Neuronal stem cell (in vitro differentiated cells): Measurements from ENCODE around the gene TMEM131L.

Experiments used
- DNase-seq: peaks from one replicate; pipeline ENCODE4 v3.0.0-alpha.2; 2013; ENCODE audit warnings: low spot score
- H2AFZ ChIP-seq: one replicate; pipeline ENCODE4 v1.6.1; 2013; ENCODE audit warnings: mild to moderate bottlenecking, low read length, inconsistent platforms
- H2AK5ac ChIP-seq: 2 replicates; pipeline ENCODE4 v1.6.1; 2013; ENCODE audit warnings: low read depth, mild to moderate bottlenecking, inconsistent platforms, low read length, moderate library complexity, mixed read lengths
- H2BK120ac ChIP-seq: 2 replicates; pipeline ENCODE4 v1.6.1; 2013; ENCODE audit warnings: low read depth, mild to moderate bottlenecking, inconsistent platforms, low read length, moderate library complexity, mixed read lengths
- H2BK12ac ChIP-seq: one replicate; pipeline ENCODE4 v1.6.1; 2013; ENCODE audit warnings: low read length, inconsistent platforms
- H2BK15ac ChIP-seq: 2 replicates; pipeline ENCODE4 v1.6.1; 2013; ENCODE audit warnings: mild to moderate bottlenecking, low read length, inconsistent platforms, mixed read lengths
- H2BK5ac ChIP-seq: one replicate; pipeline ENCODE4 v1.6.1; 2013; ENCODE audit warnings: inconsistent platforms, mild to moderate bottlenecking, low read length, moderate library complexity
- H3K14ac ChIP-seq: one replicate; pipeline ENCODE4 v1.6.1; 2013; ENCODE audit warnings: low read length, inconsistent platforms
- H3K18ac ChIP-seq: 2 replicates; pipeline ENCODE4 v1.6.1; 2013; ENCODE audit warnings: low read length, inconsistent platforms
- H3K23ac ChIP-seq: 2 replicates; pipeline ENCODE4 v1.6.1; 2013; ENCODE audit warnings: low read depth, mild to moderate bottlenecking, mixed read lengths, low read length, inconsistent platforms; ENCODE audit not compliant: poor library complexity
- H3K27ac ChIP-seq: replicated peaks from 3 replicates; pipeline ENCODE4 v1.5.1; 2013; ENCODE audit warnings: low read length, inconsistent platforms
- H3K27me3 ChIP-seq, 3 experiments: 2 replicates each; pipeline ENCODE4 v1.6.1; 2013; ENCODE audit warnings: low read length in 3 of 3, mild to moderate bottlenecking in 2 of 3, inconsistent platforms in 1 of 3, low read depth in 1 of 3, mixed read lengths in 1 of 3, moderate library complexity in 1 of 3; ENCODE audit not compliant: control insufficient read depth in 3 of 3, insufficient read depth in 3 of 3
- H3K36me3 ChIP-seq, 2 donors: replicated peaks in 1 of 2; 2 replicates each; pipeline ENCODE4 v1.6.1; 2013; ENCODE audit warnings: low read length in 2 of 2; ENCODE audit not compliant: control insufficient read depth in 2 of 2, insufficient read depth in 2 of 2
- H3K4ac ChIP-seq: 2 replicates; pipeline ENCODE4 v1.6.1; 2013; ENCODE audit warnings: inconsistent platforms, mild to moderate bottlenecking, low read length, moderate library complexity
- H3K4me1 ChIP-seq, 2 donors: 1 replicate in 1 of 2; 2 replicates in 1 of 2; pipeline ENCODE4 v1.6.1; 2013; ENCODE audit warnings: low read length in 2 of 2, low read depth in 1 of 2; ENCODE audit not compliant: control insufficient read depth in 2 of 2, insufficient read depth in 1 of 2
- H3K4me2 ChIP-seq: one replicate; pipeline ENCODE4 v1.6.1; 2013; ENCODE audit warnings: mild to moderate bottlenecking, low read length, inconsistent platforms; ENCODE audit not compliant: insufficient read depth, poor library complexity, severe bottlenecking
- H3K4me3 ChIP-seq, 2 donors: 2 replicates each; pipeline ENCODE4 v1.5.1; 2013; ENCODE audit warnings: low read length in 2 of 2, mild to moderate bottlenecking in 2 of 2, inconsistent platforms in 1 of 2, moderate library complexity in 1 of 2
- H3K79me1 ChIP-seq: one replicate; pipeline ENCODE4 v1.6.1; 2013; ENCODE audit warnings: low read depth, mild to moderate bottlenecking, inconsistent platforms, low read length, moderate library complexity
- H3K9ac ChIP-seq: one replicate; pipeline ENCODE4 v1.6.1; 2013; ENCODE audit warnings: mild to moderate bottlenecking, low read depth, low read length, inconsistent platforms; ENCODE audit not compliant: poor library complexity
- H3K9me3 ChIP-seq, 2 donors: replicated peaks in 1 of 2; 2 replicates each; pipeline versions ENCODE3 to v1.6.1; 2013; ENCODE audit warnings: low read length in 2 of 2, mild to moderate bottlenecking in 2 of 2, inconsistent platforms in 1 of 2, low read depth in 1 of 2, mixed read lengths in 1 of 2, moderate library complexity in 1 of 2; ENCODE audit not compliant: control insufficient read depth in 2 of 2, insufficient read depth in 1 of 2
- H4K8ac ChIP-seq: one replicate; pipeline ENCODE4 v1.6.1; 2013; ENCODE audit warnings: low read depth, mild to moderate bottlenecking, inconsistent platforms, low read length, moderate library complexity
- H4K91ac ChIP-seq: one replicate; pipeline ENCODE4 v1.6.1; 2013; ENCODE audit warnings: low read length, low read depth, mild to moderate bottlenecking, inconsistent platforms; ENCODE audit not compliant: poor library complexity
- WGBS, 2 donors: extraction: QIAGEN DNeasy Blood & Tissue Kit; methylation state at CpG; one replicate each; pipeline ENCODE4 v1.1.7; 2013; ENCODE audit warnings: missing lambda C conversion rate in 2 of 2, mixed read lengths in 1 of 2; ENCODE audit not compliant: insufficient read length in 2 of 2, insufficient replicate concordance in 1 of 2; ENCODE audit errors: extremely low coverage in 2 of 2; 5-methylcytosine and 5-hydroxymethylcytosine counted together

TMEM131L gene

GRCh38 chr4:153538487-153539357, 72.6 kb downstream of the TMEM131L start:
- Histone ChIP-seq H3K79me1 (no peaks in the 10 kb centered on the region), H2AFZ (no peak overlapping the region), H4K91ac (no peak overlapping the region), H2BK5ac (no peak overlapping the region), H3K4ac (no peak overlapping the region), H3K14ac (no peak overlapping the region), H3K9ac (no peak overlapping the region), H3K4me3 (no peak overlapping the region), H4K8ac (no peak overlapping the region), H2BK15ac (no peak overlapping the region), H2AK5ac (no peak overlapping the region), H2BK12ac (no peak overlapping the region), H3K27me3 (no peaks in the 10 kb centered on the region), H3K9me3 (peaks cover 0 to 6% of the 10 kb centered on the region in 2 donors), H3K23ac (no peak overlapping the region), H3K36me3 (no peaks in the 10 kb centered on the region), H2BK120ac (no peak overlapping the region), H3K27ac (no peak overlapping the region), H3K18ac (no peak overlapping the region), H3K4me1 (peaks cover 5 to 11% of the 10 kb centered on the region in 2 donors), H3K4me2 (no peak overlapping the region)
- DNase-seq = no peak
- WGBS, 2 donors = no CpG with 5 or more reads among the region's 17 CpGs

GRCh38 chr4:153539422-153539821, 73.3 kb downstream of the TMEM131L start:
- no peak overlapping the region for H2AK5ac ChIP-seq
- no CpG with 5 or more reads among the region's 3 CpGs for WGBS, 2 donors
- DNase-seq = no peak

GRCh38 chr4:153541456-153542096, 75.4 kb downstream of the TMEM131L start:
- H3K79me1 ChIP-seq = no peaks in the 10 kb centered on the region
- H3K4me3 ChIP-seq = no peak overlapping the region
- H3K4me1 ChIP-seq = peaks cover 0 to 4% of the 10 kb centered on the region in 2 donors
- no peak for DNase-seq
- H3K14ac ChIP-seq = no peak overlapping the region
- H4K91ac ChIP-seq = no peak overlapping the region
- no peak overlapping the region for H3K4me2 ChIP-seq
- no peak overlapping the region for H3K9ac ChIP-seq
- no peaks in the 10 kb centered on the region for H3K36me3 ChIP-seq
- H2BK15ac ChIP-seq = no peak overlapping the region
- no peak overlapping the region for H2BK5ac ChIP-seq
- H3K18ac ChIP-seq = no peak overlapping the region
- H2AK5ac ChIP-seq = no peak overlapping the region
- WGBS, 2 donors = no CpG with 5 or more reads among the region's 7 CpGs
- no peak overlapping the region for H3K27ac ChIP-seq
- H4K8ac ChIP-seq = no peak overlapping the region
- H3K4ac ChIP-seq = no peak overlapping the region
- no peak overlapping the region for H3K23ac ChIP-seq
- peaks cover 0 to 6% of the 10 kb centered on the region in 2 donors for H3K9me3 ChIP-seq
- H3K27me3 ChIP-seq = no peaks in the 10 kb centered on the region
- H2AFZ ChIP-seq = no peak overlapping the region
- no peak overlapping the region for H2BK12ac ChIP-seq
- no peak overlapping the region for H2BK120ac ChIP-seq

More at GRCh38 chr4:153539422-153539821, 73.3 kb downstream of the TMEM131L start:
- no peak overlapping the region for H4K8ac ChIP-seq
- H2AFZ ChIP-seq = no peak overlapping the region
- H3K18ac ChIP-seq = no peak overlapping the region
- H3K27me3 ChIP-seq = no peaks in the 10 kb centered on the region
- peaks cover 8 to 11% of the 10 kb centered on the region in 2 donors for H3K4me1 ChIP-seq
- H3K4me2 ChIP-seq = no peak overlapping the region
- H3K9ac ChIP-seq = no peak overlapping the region
- H3K27ac ChIP-seq = no peak overlapping the region
- H4K91ac ChIP-seq = no peak overlapping the region
- H3K4me3 ChIP-seq = no peak overlapping the region
- H2BK120ac ChIP-seq = no peak overlapping the region
- peaks cover 0 to 6% of the 10 kb centered on the region in 2 donors for H3K9me3 ChIP-seq
- H3K4ac ChIP-seq = no peak overlapping the region
- no peaks in the 10 kb centered on the region for H3K79me1 ChIP-seq
- H2BK5ac ChIP-seq = no peak overlapping the region
- no peak overlapping the region for H3K23ac ChIP-seq
- no peak overlapping the region for H3K14ac ChIP-seq
- H2BK12ac ChIP-seq = no peak overlapping the region
- H2BK15ac ChIP-seq = no peak overlapping the region
- no peaks in the 10 kb centered on the region for H3K36me3 ChIP-seq

GRCh38 chr4:153542131-153542530, 76.0 kb downstream of the TMEM131L start:
- Histone ChIP-seq H2BK5ac (no peak overlapping the region), H2BK15ac (no peak overlapping the region), H3K4ac (no peak overlapping the region), H3K9ac (no peak overlapping the region), H2AK5ac (no peak overlapping the region), H3K79me1 (no peaks in the 10 kb centered on the region), H4K91ac (no peak overlapping the region), H3K23ac (no peak overlapping the region), H2AFZ (no peak overlapping the region), H4K8ac (no peak overlapping the region), H3K14ac (no peak overlapping the region), H3K27me3 (no peaks in the 10 kb centered on the region), H2BK120ac (no peak overlapping the region), H3K27ac (no peak overlapping the region), H3K4me1 (peaks cover 0 to 4% of the 10 kb centered on the region in 2 donors), H3K4me2 (no peak overlapping the region), H2BK12ac (no peak overlapping the region), H3K36me3 (no peaks in the 10 kb centered on the region), H3K9me3 (peaks cover 0 to 6% of the 10 kb centered on the region in 2 donors), H3K4me3 (no peak overlapping the region), H3K18ac (no peak overlapping the region)
- no peak for DNase-seq
- WGBS, 2 donors = no CpG with 5 or more reads among the region's 6 CpGs
